ENCODE results near the gene GREB1. TPM values are rescaled to one million over a fixed set of nuclear protein-coding genes. Genes with fewer than 3 reads are reported as not detected.

Gene GREB1
- polyA plus RNA-seq, 1 experiment, result 0.12 TPM

DNA sequence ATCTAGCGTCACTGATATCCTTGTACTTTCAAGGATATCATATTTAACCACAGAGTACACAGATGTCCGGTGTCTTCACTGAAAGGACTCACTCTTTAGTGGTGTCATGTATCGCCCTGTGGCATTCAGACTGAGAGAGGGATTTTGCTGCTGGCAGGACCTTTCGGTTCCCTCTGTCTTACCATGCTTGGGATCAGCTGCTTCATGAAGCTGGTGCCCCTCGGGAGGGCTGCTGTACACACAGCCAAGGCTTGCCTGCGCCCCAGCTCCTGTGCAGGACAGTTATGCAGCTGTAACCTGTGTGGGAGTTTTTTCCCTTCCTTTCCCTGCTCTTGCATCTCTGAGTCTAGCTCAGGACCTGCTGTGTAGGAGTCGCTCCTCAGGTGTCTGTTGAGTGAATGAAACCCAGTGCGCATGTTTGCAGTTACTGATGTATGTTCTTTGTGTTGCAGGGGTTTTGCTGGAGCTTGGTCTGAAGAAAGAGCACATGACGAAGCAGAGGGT is 64.4 kb downstream of the GREB1 start:
- H3K27ac ChIP-seq (ENCODE audit: low read depth, low read length), result no peak overlapping the region
- no peak for DNase-seq (ENCODE audit: low read depth, low spot score)
- H3K27me3 ChIP-seq (ENCODE audit: control insufficient read depth, insufficient read depth, low read length), result peaks cover 18% of the 10 kb centered on the region
- TF ChIP-seq, protein P1, sequence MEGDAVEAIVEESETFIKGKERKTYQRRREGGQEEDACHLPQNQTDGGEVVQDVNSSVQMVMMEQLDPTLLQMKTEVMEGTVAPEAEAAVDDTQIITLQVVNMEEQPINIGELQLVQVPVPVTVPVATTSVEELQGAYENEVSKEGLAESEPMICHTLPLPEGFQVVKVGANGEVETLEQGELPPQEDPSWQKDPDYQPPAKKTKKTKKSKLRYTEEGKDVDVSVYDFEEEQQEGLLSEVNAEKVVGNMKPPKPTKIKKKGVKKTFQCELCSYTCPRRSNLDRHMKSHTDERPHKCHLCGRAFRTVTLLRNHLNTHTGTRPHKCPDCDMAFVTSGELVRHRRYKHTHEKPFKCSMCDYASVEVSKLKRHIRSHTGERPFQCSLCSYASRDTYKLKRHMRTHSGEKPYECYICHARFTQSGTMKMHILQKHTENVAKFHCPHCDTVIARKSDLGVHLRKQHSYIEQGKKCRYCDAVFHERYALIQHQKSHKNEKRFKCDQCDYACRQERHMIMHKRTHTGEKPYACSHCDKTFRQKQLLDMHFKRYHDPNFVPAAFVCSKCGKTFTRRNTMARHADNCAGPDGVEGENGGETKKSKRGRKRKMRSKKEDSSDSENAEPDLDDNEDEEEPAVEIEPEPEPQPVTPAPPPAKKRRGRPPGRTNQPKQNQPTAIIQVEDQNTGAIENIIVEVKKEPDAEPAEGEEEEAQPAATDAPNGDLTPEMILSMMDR (IDR thresholded peaks at IDR 0.05; ENCODE audit: low read depth, low read length), result no peak
- ChIA-PET POLR2A (no interaction called here), CTCF (interaction anchor here (1.0 kb wide), 1 partner anchor 16 kb away, joined by 3 read pairs; no protein-coding TSS in a partner anchor)
- H3K4me3 ChIP-seq (ENCODE audit: low read depth, low read length), result no peak overlapping the region
- H3K9me3 ChIP-seq (ENCODE audit: control insufficient read depth, insufficient read depth, low read length), result no peaks in the 10 kb centered on the region

DNA sequence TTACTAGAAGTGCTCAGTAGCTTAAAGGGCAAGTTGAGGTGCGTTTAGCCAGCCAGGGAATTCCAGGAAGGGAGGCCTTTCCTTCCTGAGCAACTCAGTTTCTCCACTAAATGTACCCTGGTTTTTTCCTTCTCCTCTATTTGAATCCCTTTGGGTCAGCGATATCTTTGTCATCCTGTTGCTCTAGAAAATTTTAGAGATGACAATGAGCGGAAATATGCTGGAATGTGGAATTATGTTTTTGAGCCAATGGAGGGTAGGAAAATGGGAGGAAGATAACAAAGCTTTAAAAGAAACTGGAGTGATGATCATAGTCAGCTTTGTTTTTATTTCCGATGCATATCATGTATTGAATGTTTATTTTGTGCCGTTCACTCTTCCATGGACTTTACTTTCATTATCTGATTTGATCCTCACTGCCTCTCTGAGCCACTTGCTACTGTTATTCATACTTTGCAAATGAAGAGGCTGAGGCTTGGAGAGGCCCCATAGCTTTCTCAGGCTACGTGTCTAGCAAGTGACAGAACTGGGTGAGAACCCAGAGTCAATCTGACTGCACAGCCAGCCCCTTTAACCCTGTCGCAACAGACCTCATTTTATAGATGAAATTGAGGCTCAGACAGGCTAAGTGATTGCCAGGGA is 68.8 kb downstream of the GREB1 start:
- TF ChIP-seq, protein P1 (IDR thresholded peaks at IDR 0.05; ENCODE audit: low read depth, low read length), result no peak
- H3K27ac ChIP-seq (ENCODE audit: low read depth, low read length), result no peak overlapping the region
- no peaks in the 10 kb centered on the region for H3K9me3 ChIP-seq (ENCODE audit: control insufficient read depth, insufficient read depth, low read length)
- peaks cover 31% of the 10 kb centered on the region for H3K27me3 ChIP-seq (ENCODE audit: control insufficient read depth, insufficient read depth, low read length)
- ChIA-PET CTCF (interaction anchor here (1.2 to 1.8 kb wide), 3 partner anchors 18 to 177 kb away, joined by 3 to 7 read pairs (median 4); no protein-coding TSS in a partner anchor), POLR2A (no interaction called here)
- DNase-seq (ENCODE audit: low read depth, low spot score), result no peak
- no peak overlapping the region for H3K4me3 ChIP-seq (ENCODE audit: low read depth, low read length)

DNA sequence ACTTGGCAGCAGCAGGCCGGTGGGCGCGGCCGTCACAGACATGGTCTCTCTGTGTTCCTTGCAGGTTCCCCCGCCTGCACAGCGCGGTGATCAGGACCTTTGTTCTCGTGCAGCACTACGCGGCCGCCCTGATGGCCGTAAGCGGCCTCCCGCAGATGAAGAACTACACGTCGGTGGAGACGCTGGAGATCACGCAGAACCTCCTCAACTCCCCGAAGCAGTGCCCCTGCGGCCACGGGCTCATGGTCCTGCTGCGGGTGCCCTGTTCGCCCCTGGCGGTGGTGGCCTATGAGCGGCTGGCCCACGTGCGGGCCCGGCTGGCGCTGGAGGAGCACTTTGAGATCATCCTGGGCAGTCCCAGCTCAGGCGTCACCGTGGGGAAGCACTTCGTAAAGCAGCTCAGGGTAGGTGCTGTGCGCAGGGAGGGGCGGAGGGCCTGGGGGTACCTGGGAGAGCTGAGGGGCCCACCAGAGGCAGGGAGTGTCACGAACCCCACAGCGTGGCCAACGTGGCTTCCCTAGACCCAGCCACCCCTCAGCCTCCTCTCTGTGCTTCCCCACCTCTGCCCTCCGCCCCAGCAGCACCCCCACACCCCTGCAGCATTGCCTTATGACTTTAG is 76.9 kb downstream of the GREB1 start:
- TF ChIP-seq, protein P1 (IDR thresholded peaks at IDR 0.05; ENCODE audit: low read depth, low read length), result no peak
- Histone ChIP-seq H3K9me3 (ENCODE audit: control insufficient read depth, insufficient read depth, low read length) (no peaks in the 10 kb centered on the region; the same call in 1 of the 2 replicates), H3K27me3 (ENCODE audit: control insufficient read depth, insufficient read depth, low read length) (peaks cover 6% of the 10 kb centered on the region), H3K27ac (ENCODE audit: low read depth, low read length) (no peak overlapping the region), H3K4me3 (ENCODE audit: low read depth, low read length) (no peak overlapping the region)
- DNase-seq (ENCODE audit: low read depth, low spot score), result no peak
- ChIA-PET CTCF (interaction anchor here (1.7 kb wide), 1 partner anchor 26 kb away, joined by 4 read pairs; no protein-coding TSS in a partner anchor), POLR2A (no interaction called here)

DNA sequence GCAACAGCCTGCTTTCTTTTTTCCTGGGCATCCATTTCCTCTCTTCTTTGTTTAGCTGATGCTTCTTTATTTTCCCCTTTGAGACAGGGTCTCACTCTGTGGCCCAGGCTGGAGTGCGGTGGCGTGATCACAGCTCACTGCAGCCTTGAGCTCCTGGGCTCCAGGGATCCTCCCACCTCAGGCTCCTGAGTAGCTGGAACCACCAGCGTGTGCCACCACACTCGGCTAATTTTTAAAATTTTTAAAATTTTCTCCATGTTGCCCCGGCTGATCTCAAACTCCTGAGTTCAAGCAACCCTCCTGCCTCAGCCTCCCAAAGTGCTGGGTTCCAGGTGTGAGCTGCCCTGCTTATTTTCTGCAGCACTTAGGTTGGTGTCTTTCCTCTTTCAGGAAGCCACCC is 77.4 kb downstream of the GREB1 start:
- H3K27me3 ChIP-seq (ENCODE audit: control insufficient read depth, insufficient read depth, low read length), result peaks cover 6% of the 10 kb centered on the region
- DNase-seq (ENCODE audit: low read depth, low spot score), result no peak
- H3K9me3 ChIP-seq (ENCODE audit: control insufficient read depth, insufficient read depth, low read length), result no peaks in the 10 kb centered on the region; the same call in 1 of the 2 replicates
- POLR2A ChIA-PET, result no interaction called here
- no peak overlapping the region for H3K27ac ChIP-seq (ENCODE audit: low read depth, low read length)
- CTCF ChIA-PET, result interaction anchor here (1.7 kb wide), 1 partner anchor 27 kb away, joined by 4 read pairs; no protein-coding TSS in a partner anchor
- no peak overlapping the region for H3K4me3 ChIP-seq (ENCODE audit: low read depth, low read length)
- TF ChIP-seq, protein P1 (IDR thresholded peaks at IDR 0.05; ENCODE audit: low read depth, low read length), result no peak
